ENCODE results near the gene HAL.
"Not testable (repeated sequence)": the region's sequence is repeated elsewhere in the genome, so short reads cannot be mapped to it uniquely, and the experiment has no call there.

The HAL gene

GRCh38 chr12:95972832-95973456, 23.2 kb downstream of the HAL start:
- DNase-seq, result no peak

DNA sequence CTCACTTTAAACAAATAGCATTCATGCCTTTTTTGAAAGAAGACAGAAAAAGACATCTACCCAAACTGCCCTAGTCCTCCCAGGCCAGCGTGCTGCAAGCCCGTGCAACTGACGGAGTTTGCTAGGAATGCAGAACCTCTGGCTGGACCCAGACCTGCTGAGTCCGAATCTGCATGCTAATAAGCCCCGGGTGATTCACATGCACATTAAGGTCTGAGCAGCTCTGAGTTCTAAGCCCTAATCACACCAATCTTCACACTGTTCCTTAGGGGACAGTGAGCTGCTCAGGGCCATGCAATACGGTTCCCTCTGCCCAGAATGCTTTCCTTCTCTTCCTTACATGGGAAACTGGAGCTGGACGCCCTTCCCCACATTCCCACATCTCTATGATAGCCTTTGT, 25.2 kb downstream of the HAL start:
- DNase-seq, result no peak

DNA sequence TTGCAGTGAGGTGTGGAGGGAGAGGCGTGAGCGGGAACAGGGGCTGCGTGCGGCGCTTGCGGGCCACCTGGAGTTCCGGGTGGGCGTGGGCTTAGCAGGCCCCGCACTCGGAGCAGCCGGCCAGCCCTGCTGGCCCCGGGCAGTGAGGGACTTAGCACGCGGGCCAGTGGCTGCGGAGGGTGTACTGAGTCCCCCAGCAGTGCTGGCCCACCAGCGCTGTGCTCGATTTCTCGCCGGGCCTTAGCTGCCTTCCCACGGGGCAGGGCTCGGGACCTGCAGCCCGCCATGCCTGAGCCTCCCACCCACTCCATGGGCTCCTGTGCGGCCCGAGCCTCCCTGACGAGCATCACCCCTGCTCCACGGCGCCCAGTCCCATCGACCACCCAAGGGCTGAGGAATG, 27.0 kb downstream of the HAL start:
- DNase-seq, result not testable (repeated sequence)

GRCh38 chr12:95967301-95967700, 28.8 kb downstream of the HAL start:
- no peak for DNase-seq

DNA sequence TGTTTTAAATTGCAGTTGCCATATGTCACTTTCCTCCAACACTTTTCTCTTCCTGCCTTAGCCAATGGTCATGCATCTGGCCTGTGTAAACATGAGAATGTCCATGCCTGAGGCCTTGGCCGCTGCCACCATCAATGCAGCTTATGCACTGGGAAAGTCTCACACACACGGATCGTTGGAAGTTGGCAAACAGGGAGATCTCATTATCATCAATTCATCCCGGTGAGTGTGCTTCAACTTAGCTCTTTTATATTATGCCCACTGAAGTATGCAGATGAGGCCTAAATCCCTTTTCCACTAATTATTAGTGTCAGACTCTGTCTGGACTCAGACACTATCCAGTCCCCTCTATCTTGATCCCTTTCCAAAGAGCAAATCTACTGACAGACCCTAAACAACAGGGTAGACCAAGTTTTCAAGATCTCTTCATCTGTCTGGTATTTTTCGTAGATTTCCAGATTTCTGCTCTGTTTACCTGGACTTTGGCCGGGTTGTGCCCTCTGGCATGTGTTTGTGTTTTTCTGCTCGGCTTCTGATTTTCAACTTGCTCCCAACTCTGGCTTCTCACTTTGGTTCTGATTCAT, 29.8 kb downstream of the HAL start:
- DNase-seq, result no peak

- peak; percentile 7 for DNase-seq
Observed at GRCh38 chr12:95963096-95963495, 33.0 kb downstream of the HAL start.

- DNase-seq, result peak; percentile 13
Observed at GRCh38 chr12:95962222-95962621, 33.9 kb downstream of the HAL start.

DNA sequence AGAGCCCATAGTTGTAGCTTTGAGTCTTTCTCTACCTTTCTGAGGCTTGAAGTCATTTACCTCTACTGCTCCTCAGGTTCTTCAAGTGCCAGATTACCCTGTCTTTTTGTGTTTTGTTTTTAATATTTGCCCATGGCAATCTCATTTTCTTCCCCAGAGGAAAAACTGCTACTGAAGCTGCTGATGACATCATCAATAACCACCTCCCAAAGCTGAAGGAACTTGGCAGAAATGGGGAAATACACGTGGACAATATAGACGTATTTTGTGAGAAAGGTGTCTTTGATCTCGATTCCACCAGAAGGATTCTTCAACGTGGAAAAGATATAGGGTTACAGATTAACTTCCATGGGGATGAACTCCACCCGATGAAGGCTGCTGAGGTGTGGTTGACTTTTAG, 35.9 kb downstream of the HAL start:
- DNase-seq, result no peak

DNA sequence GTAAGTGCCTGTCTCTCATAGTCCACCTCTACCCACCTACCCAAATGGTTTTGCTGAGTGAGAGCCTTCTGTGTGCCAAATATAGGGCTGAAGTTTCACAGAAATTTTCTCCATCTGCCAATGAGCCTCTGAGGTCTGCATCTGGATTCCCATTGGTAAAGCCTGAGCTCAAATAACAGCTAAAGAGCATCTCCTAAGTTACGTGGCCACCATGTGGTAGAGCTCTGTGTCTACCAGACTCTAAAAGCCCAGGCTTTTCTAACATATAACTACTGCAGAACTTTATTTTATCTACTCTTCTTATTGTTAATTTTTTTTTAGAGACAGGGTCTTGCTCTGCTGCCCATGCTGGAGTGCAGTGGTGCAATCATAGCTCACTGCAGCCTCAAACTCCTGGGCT, 37.0 kb downstream of the HAL start:
- peak; percentile 0 for DNase-seq

- no peak for DNase-seq
Observed at GRCh38 chr12:95956557-95957145, 39.5 kb downstream of the HAL start.

- DNase-seq, result no peak
Observed at GRCh38 chr12:95955549-95956159, 40.5 kb downstream of the HAL start.

- DNase-seq, result no peak
Observed at GRCh38 chr12:95953000-95953399, 43.1 kb downstream of the HAL start.

DNA sequence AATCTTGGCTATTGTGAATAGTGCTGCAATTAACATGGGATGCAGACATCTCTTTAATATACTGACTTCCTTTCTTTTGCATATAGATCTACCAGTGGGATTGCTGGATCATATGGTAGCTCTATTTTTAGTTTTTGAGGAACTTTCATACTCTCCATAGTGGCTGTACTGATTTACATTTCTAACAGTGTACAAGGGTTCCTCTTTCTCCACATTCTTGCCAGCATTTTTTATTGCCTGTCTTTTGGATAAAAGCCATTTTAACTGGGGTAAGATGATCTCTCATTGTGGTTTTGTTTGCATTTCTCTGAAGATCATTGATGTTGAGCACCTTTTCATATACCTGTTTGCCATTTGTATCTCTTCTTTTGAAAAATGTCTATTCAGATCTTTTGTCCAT, 44.6 kb downstream of the HAL start:
- no peak for DNase-seq

- peak; percentile 15 for DNase-seq
Observed at GRCh38 chr12:95949477-95950206, 46.5 kb downstream of the HAL start.

GRCh38 chr12:95944108-95944704, 51.9 kb downstream of the HAL start:
- DNase-seq, result no peak

GRCh38 chr12:95943330-95943842, 52.8 kb downstream of the HAL start, which contains the start of gene AMDHD1:
AMDHD1 (plus strand) TSS chr12:95943331; CDS start chr12:95943399, 68 bp downstream.
- DNase-seq, result peak; percentile 25

DNA sequence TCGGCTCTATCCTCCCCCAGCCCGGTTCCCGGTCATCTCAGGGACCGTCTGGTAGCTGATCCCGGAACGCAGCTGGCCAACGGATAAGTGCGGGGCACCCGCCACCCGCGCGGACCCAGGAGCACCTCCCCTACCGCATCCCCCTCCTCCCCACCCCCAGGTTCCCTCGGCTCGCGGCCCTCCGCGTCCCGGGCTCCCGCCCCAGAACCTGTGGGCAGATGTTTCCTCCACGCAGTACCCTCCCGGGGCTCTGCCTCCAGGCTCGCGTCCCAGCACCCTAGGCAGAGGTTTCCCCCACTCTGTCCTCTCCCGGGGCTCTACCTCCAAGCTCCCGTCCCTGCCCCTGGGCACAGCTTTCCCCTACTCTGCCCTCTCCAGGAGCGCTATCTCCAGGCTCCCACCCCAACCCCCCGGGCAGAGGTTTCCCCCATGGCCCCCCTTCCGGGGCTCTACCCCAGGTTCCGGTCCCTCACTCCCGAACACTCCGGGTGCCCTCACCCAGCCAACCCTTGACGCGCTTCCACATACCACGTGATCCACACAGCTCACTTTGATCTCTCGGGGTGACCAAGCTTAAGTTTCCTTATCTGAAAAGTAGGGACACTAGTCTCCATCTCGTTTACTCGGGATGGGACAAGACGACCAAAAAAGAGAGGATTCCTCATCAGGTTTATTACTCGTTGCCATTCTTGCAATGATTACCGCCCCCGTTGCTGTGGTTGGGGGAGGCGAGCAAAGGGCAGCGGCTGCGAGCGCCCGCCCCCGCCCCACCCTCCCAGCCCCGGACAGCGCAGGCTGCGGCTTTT, 53.4 kb downstream of the HAL start, which contains the start of gene CCDC38:
TSS of gene CCDC38 (minus strand) at position 91 of the 806 bp plus-strand sequence. CDS start 6,105 bp downstream, outside the sequence.
- DNase-seq, result peak; percentile 72

DNA sequence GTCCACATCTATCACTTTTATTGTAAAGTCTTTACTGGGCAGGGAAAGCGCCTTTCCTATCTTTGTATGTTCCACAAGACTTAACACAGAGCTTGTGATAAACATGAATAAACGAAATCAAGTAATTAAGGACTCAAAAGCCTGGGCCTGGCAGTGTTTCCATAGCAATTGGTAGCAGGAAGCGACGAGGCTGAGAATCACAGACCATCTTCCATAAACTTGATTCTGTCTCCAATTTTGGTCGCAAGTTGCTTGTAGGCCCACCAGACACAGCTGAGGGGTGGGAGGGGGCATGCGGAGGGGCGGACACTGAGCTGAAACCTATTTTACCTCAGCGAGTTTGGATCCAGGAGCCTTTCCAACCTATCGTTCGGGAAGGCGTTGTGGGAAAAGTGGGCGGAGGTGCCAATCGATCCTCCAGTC, 54.0 kb downstream of the HAL start:
- no peak for DNase-seq

- DNase-seq, result no peak
Observed at GRCh38 chr12:95940514-95940913, 55.6 kb downstream of the HAL start.
